ENCODE data around the gene ARHGAP23.

Gene ARHGAP23

GRCh38 chr17:38560503-38561318 lies 132.4 kb downstream of the ARHGAP23 start:
- H3K36me3 ChIP-seq (ENCODE audit: control insufficient read depth in 5 of 5, insufficient read depth in 5 of 5, low read length in 5 of 5), result no peaks in the 10 kb centered on the region
- no peak overlapping the region for H3K27ac ChIP-seq (ENCODE audit: low read depth, low read length)
- H3K9me3 ChIP-seq (ENCODE audit: control insufficient read depth in 5 of 5, low read length in 5 of 5), result no peaks in the 10 kb centered on the region
- H3K27me3 ChIP-seq (ENCODE audit: control insufficient read depth in 5 of 5, insufficient read depth in 4 of 5, low read length in 5 of 5), result peaks cover 42 to 60% (median 58%) of the 10 kb centered on the region in 5 donors
- peaks cover 7 to 48% (median 43%) of the 10 kb centered on the region in 5 donors for H3K4me1 ChIP-seq (ENCODE audit: control insufficient read depth in 5 of 5, insufficient read depth in 5 of 5, low read length in 5 of 5)
- no peak overlapping the region for H3K9ac ChIP-seq (ENCODE audit: low read length in 5 of 5)
- H3K4me3 ChIP-seq (ENCODE audit: low read depth in 1 of 5, low read length in 5 of 5), result no peak overlapping the region

- H3K9me3 ChIP-seq (ENCODE audit: control insufficient read depth in 5 of 5, low read length in 5 of 5), result no peaks in the 10 kb centered on the region
- H3K4me3 ChIP-seq (ENCODE audit: low read depth in 1 of 5, low read length in 5 of 5), result no peak overlapping the region
- no peaks in the 10 kb centered on the region for H3K36me3 ChIP-seq (ENCODE audit: control insufficient read depth in 5 of 5, insufficient read depth in 5 of 5, low read length in 5 of 5)
- H3K27ac ChIP-seq (ENCODE audit: low read depth, low read length), result no peak overlapping the region
- H3K4me1 ChIP-seq (ENCODE audit: control insufficient read depth in 5 of 5, insufficient read depth in 5 of 5, low read length in 5 of 5), result peaks cover 7 to 45% (median 41%) of the 10 kb centered on the region in 5 donors
- H3K27me3 ChIP-seq (ENCODE audit: control insufficient read depth in 5 of 5, insufficient read depth in 4 of 5, low read length in 5 of 5), result peaks cover 47 to 67% (median 64%) of the 10 kb centered on the region in 5 donors
- H3K9ac ChIP-seq (ENCODE audit: low read length in 5 of 5), result no peak overlapping the region
Measured at GRCh38 chr17:38561416-38562214, 133.4 kb downstream of the ARHGAP23 start.

All from subcutaneous abdominal adipose tissue (tissue), 5 donors.